CD4-positive, alpha-beta T cell (primary cell): ENCODE results near the gene CORT. TPM values are rescaled to one million over a fixed set of nuclear protein-coding genes. Genes with fewer than 3 reads are reported as not detected.

Experiments used
- ATAC-seq: fragments of 200-7000 bp; cut with Tn5 transposase; one replicate; pipeline ENCODE4 v1.10.0; 2022; ENCODE audit warnings: mild to moderate bottlenecking; ENCODE audit not compliant: poor library complexity
- CTCF ChIA-PET: fragments of 350-600 bp; sonication (Branson Sonifier 250); formaldehyde crosslinking; loops from one replicate; lab custom pipeline; 2021; ENCODE audit warnings: antibody characterized with exemption, inconsistent platforms; lab: Charles Lee
- POLR2A ChIA-PET: fragments of 350-600 bp; sonication (Branson Sonifier 250); formaldehyde crosslinking; loops from one replicate; lab custom pipeline; 2021; ENCODE audit warnings: antibody characterized with exemption, inconsistent platforms; lab: Charles Lee
- DNase-seq, 14 experiments: peaks; one replicate each; pipeline ENCODE4 v3.0.0-alpha.2; 2013 to 2020; ENCODE audit warnings: mixed read lengths in 2 of 14
- H3K27ac ChIP-seq, 2 donors: one replicate each; pipeline versions ENCODE4 v1.5.1 to v1.7.0; 2013; ENCODE audit warnings: low read length in 2 of 2, low read depth in 1 of 2, mild to moderate bottlenecking in 1 of 2
- H3K27me3 ChIP-seq, 2 experiments: 1 replicate in 1 of 2; 2 replicates in 1 of 2; pipeline versions ENCODE4 v1.6.1 to v1.7.0; 2013; ENCODE audit warnings: low read length in 2 of 2, control low read depth in 1 of 2, mild to moderate bottlenecking in 1 of 2, moderate library complexity in 1 of 2; ENCODE audit not compliant: insufficient read depth in 2 of 2, control insufficient read depth in 1 of 2
- H3K36me3 ChIP-seq: one replicate; pipeline ENCODE4 v1.6.1; 2013; ENCODE audit warnings: low read length, control low read depth; ENCODE audit not compliant: insufficient read depth
- H3K4me1 ChIP-seq: one replicate; pipeline ENCODE4 v1.6.1; 2013; ENCODE audit warnings: low read length, control low read depth; ENCODE audit not compliant: insufficient read depth
- H3K4me3 ChIP-seq: one replicate; pipeline ENCODE4 v1.5.1; 2013; ENCODE audit warnings: mild to moderate bottlenecking, low read length, moderate library complexity
- H3K9me3 ChIP-seq, 2 experiments: 1 replicate in 1 of 2; 2 replicates in 1 of 2; pipeline versions ENCODE4 v1.6.1 to v1.7.0; 2013; ENCODE audit warnings: low read length in 2 of 2, mild to moderate bottlenecking in 2 of 2, control low read depth in 1 of 2, moderate library complexity in 1 of 2; ENCODE audit not compliant: control insufficient read depth in 1 of 2, insufficient read depth in 1 of 2
- H3K27ac Mint-ChIP-seq: one replicate; pipeline ENCODE4 v1.8.0; 2020; ENCODE audit warnings: mixed read lengths
- H3K27me3 Mint-ChIP-seq: one replicate; pipeline ENCODE4 v1.8.0; 2021; ENCODE audit warnings: mixed read lengths
- H3K36me3 Mint-ChIP-seq: one replicate; pipeline ENCODE4 v1.8.0; 2021; ENCODE audit warnings: low read depth, mixed read lengths
- H3K4me1 Mint-ChIP-seq: one replicate; pipeline ENCODE4 v1.8.0; 2021; ENCODE audit warnings: low read depth, mixed read lengths
- H3K4me3 Mint-ChIP-seq: one replicate; pipeline ENCODE4 v1.8.0; 2020; ENCODE audit warnings: mild to moderate bottlenecking, mixed read lengths
- H3K9me3 Mint-ChIP-seq: one replicate; pipeline ENCODE4 v1.8.0; 2020; ENCODE audit warnings: mixed read lengths
- CTCF ChIP-seq: fragments of 200-600 bp; IDR thresholded peaks from one replicate; pipeline ENCODE4 v1.8.0; 2022; ENCODE audit warnings: antibody characterized with exemption, mild to moderate bottlenecking
- intact Hi-C, 2 experiments: fragments of 100-400 bp; cut with DNase I in 1 of 2; cut with micrococcal nuclease in 1 of 2; formaldehyde crosslinking; loops; one replicate each; pipeline versions ENCODE4 v1.15.1 to v1.9.0; 2023 to 2025; cut with DNase I, micrococcal nuclease
- total RNA-seq, 174 experiments: library from RNA in 2 of 174; stranded (reverse) in 2 of 174; gene quantifications; one replicate each; pipeline ENCODE4 v1.2.3 and lab custom pipeline; 2021 to 2026

The CORT gene
- total RNA-seq, 2 experiments from 2014 or later: 0.25 TPM; not detected in 1

GRCh38 chr1:10419351-10419750, 30.5 kb upstream of the CORT start:
- Histone ChIP-seq H3K27ac (no peak overlapping the region), H3K4me1 (peaks cover 6% of the 10 kb centered on the region), H3K27me3 (no peaks in the 10 kb centered on the region), H3K9me3 (no peaks in the 10 kb centered on the region), H3K36me3 (peaks cover 31% of the 10 kb centered on the region), H3K4me3 (no peak overlapping the region)
- TF ChIP-seq CTCF: no peak
- Mint-ChIP-seq H3K27ac (no peak overlapping the region), H3K4me3 (no peak overlapping the region), H3K27me3 (no peaks in the 10 kb centered on the region), H3K4me1 (peaks cover 5% of the 10 kb centered on the region), H3K9me3 (no peaks in the 10 kb centered on the region), H3K36me3 (peaks cover 61% of the 10 kb centered on the region)
- ATAC-seq: no peak
- CTCF ChIA-PET: no interaction called here
- intact Hi-C loops: no loop called here
- POLR2A ChIA-PET: no interaction called here
- DNase-seq: no peak

GRCh38 chr1:10421637-10422036, 28.2 kb upstream of the CORT start:
- CTCF ChIA-PET: no interaction called here
- TF ChIP-seq CTCF: no peak
- no peak for DNase-seq
- Mint-ChIP-seq H3K4me3 (no peak overlapping the region), H3K4me1 (no peaks in the 10 kb centered on the region), H3K27me3 (no peaks in the 10 kb centered on the region), H3K27ac (no peak overlapping the region), H3K36me3 (peaks cover 41% of the 10 kb centered on the region), H3K9me3 (no peaks in the 10 kb centered on the region)
- no peak for ATAC-seq
- POLR2A ChIA-PET: no interaction called here
- Histone ChIP-seq H3K36me3 (peaks cover 27% of the 10 kb centered on the region), H3K4me1 (no peaks in the 10 kb centered on the region), H3K27ac (no peak overlapping the region), H3K4me3 (no peak overlapping the region), H3K9me3 (no peaks in the 10 kb centered on the region), H3K27me3 (no peaks in the 10 kb centered on the region)
- intact Hi-C loops: no loop called here

- H3K4me3 ChIP-seq: no peak overlapping the region
- intact Hi-C loops: no loop called here
- Mint-ChIP-seq H3K4me1 (peaks cover 5% of the 10 kb centered on the region), H3K4me3 (no peak overlapping the region), H3K27ac (no peak overlapping the region), H3K27me3 (no peaks in the 10 kb centered on the region), H3K9me3 (no peaks in the 10 kb centered on the region), H3K36me3 (peaks cover 20% of the 10 kb centered on the region)
- DNase-seq (no peak), ATAC-seq (no peak)
- POLR2A ChIA-PET: no interaction called here
- H3K9me3 ChIP-seq: no peaks in the 10 kb centered on the region
- CTCF ChIA-PET: no interaction called here
- H3K4me1 ChIP-seq: peaks cover 9% of the 10 kb centered on the region
- H3K36me3 ChIP-seq: peaks cover 11% of the 10 kb centered on the region
- no peak overlapping the region for H3K27ac ChIP-seq
- no peak for TF ChIP-seq CTCF
- H3K27me3 ChIP-seq: no peaks in the 10 kb centered on the region
Observed at GRCh38 chr1:10424034-10424433, 25.8 kb upstream of the CORT start.
